ENCODE measurements around the gene SH3BGR.

The SH3BGR gene

DNA sequence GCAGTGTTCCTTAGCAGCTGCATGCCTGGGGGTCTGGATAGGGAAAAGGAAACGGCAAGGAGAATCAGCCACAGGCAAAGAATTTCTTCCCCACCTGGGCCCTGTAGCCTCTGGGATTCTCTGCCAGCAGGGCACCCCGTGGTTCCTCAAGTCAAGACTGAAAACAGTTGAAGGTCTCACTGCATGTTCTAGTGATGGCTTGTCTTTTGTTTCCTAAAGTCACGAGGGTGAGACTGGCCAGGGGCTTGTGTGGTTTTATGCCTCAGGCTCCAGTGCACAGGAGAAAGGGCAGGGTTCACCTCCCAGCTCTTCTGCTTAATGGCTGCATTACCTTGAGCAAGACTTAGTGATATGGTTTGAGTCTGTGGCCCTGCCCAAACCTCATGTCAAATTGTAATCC lies 107.7 kb downstream of the SH3BGR start:
- H2AFZ ChIP-seq (ENCODE audit: low read length), result no peak overlapping the region
- H3F3A ChIP-seq (ENCODE audit: low read depth), result no peaks in the 10 kb centered on the region
- H3K36me3 ChIP-seq (ENCODE audit: insufficient read depth, low read length), result no peaks in the 10 kb centered on the region
- TF ChIP-seq, protein P1, sequence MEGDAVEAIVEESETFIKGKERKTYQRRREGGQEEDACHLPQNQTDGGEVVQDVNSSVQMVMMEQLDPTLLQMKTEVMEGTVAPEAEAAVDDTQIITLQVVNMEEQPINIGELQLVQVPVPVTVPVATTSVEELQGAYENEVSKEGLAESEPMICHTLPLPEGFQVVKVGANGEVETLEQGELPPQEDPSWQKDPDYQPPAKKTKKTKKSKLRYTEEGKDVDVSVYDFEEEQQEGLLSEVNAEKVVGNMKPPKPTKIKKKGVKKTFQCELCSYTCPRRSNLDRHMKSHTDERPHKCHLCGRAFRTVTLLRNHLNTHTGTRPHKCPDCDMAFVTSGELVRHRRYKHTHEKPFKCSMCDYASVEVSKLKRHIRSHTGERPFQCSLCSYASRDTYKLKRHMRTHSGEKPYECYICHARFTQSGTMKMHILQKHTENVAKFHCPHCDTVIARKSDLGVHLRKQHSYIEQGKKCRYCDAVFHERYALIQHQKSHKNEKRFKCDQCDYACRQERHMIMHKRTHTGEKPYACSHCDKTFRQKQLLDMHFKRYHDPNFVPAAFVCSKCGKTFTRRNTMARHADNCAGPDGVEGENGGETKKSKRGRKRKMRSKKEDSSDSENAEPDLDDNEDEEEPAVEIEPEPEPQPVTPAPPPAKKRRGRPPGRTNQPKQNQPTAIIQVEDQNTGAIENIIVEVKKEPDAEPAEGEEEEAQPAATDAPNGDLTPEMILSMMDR (conservative IDR thresholded peaks at IDR 0.05; ENCODE audit: low read length), result no peak
- TF ChIP-seq EZH2phosphoT487 (IDR thresholded peaks at IDR 0.05; ENCODE audit: borderline replicate concordance), result no peak
- H3K9me3 ChIP-seq (ENCODE audit: insufficient read depth, low read depth, low read length), result no peaks in the 10 kb centered on the region; the same call in 1 of the 2 replicates
- no peak overlapping the region for H3K4me2 ChIP-seq (ENCODE audit: low read depth, low read length, poor library complexity, severe bottlenecking)
- H3K9me2 ChIP-seq (replicated peaks; ENCODE audit: low read depth, low read length), result no peaks in the 10 kb centered on the region
- H3K4me1 ChIP-seq (ENCODE audit: insufficient read depth, low read length, poor library complexity, severe bottlenecking), result no peaks in the 10 kb centered on the region
- H3K4me3 ChIP-seq (ENCODE audit: low read length, poor library complexity, severe bottlenecking), result no peak overlapping the region
- H3K79me2 ChIP-seq (ENCODE audit: insufficient read depth, low read length), result no peaks in the 10 kb centered on the region
- H3K9ac ChIP-seq (ENCODE audit: low read depth, low read length, poor library complexity, severe bottlenecking), result no peak overlapping the region
- no peaks in the 10 kb centered on the region for H4K20me1 ChIP-seq (ENCODE audit: insufficient read depth, low read length, poor library complexity, severe bottlenecking)
- H3K27me3 ChIP-seq (ENCODE audit: insufficient read depth, low read length, poor library complexity, severe bottlenecking), result no peaks in the 10 kb centered on the region

DNA sequence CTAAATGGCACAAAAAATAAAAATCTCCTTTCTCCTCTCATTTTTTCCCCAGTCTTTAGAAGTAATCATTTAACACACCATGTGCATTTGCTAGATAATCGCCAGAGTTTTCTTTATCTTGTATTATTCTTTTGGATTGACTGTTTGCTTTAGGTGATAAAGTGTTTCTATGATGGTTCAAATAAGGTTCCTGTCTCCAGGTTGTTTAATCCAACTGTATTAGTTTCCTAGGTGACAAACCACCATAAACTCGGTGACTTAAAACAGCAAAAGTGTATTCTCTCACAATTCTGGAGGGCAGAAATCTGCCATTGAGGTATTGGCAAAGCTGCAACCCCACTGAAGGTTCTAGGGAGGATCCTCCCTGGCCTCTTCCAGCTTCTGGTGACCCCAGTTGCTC lies 109.4 kb downstream of the SH3BGR start:
- TF ChIP-seq EZH2phosphoT487 (IDR thresholded peaks at IDR 0.05; ENCODE audit: borderline replicate concordance), result no peak
- TF ChIP-seq, protein P1 (conservative IDR thresholded peaks at IDR 0.05; ENCODE audit: low read length), result no peak
- Histone ChIP-seq H3K9ac (ENCODE audit: low read depth, low read length, poor library complexity, severe bottlenecking) (no peak overlapping the region), H3F3A (ENCODE audit: low read depth) (no peaks in the 10 kb centered on the region), H3K79me2 (ENCODE audit: insufficient read depth, low read length) (no peaks in the 10 kb centered on the region), H3K36me3 (ENCODE audit: insufficient read depth, low read length) (no peaks in the 10 kb centered on the region), H3K4me3 (ENCODE audit: low read length, poor library complexity, severe bottlenecking) (no peak overlapping the region), H2AFZ (ENCODE audit: low read length) (no peak overlapping the region), H3K4me2 (ENCODE audit: low read depth, low read length, poor library complexity, severe bottlenecking) (no peak overlapping the region), H3K4me1 (ENCODE audit: insufficient read depth, low read length, poor library complexity, severe bottlenecking) (no peaks in the 10 kb centered on the region), H3K27me3 (ENCODE audit: insufficient read depth, low read length, poor library complexity, severe bottlenecking) (no peaks in the 10 kb centered on the region), H3K9me3 (ENCODE audit: insufficient read depth, low read depth, low read length) (no peaks in the 10 kb centered on the region; the same call in 1 of the 2 replicates), H4K20me1 (ENCODE audit: insufficient read depth, low read length, poor library complexity, severe bottlenecking) (no peaks in the 10 kb centered on the region), H3K9me2 (replicated peaks; ENCODE audit: low read depth, low read length) (no peaks in the 10 kb centered on the region)

DNA sequence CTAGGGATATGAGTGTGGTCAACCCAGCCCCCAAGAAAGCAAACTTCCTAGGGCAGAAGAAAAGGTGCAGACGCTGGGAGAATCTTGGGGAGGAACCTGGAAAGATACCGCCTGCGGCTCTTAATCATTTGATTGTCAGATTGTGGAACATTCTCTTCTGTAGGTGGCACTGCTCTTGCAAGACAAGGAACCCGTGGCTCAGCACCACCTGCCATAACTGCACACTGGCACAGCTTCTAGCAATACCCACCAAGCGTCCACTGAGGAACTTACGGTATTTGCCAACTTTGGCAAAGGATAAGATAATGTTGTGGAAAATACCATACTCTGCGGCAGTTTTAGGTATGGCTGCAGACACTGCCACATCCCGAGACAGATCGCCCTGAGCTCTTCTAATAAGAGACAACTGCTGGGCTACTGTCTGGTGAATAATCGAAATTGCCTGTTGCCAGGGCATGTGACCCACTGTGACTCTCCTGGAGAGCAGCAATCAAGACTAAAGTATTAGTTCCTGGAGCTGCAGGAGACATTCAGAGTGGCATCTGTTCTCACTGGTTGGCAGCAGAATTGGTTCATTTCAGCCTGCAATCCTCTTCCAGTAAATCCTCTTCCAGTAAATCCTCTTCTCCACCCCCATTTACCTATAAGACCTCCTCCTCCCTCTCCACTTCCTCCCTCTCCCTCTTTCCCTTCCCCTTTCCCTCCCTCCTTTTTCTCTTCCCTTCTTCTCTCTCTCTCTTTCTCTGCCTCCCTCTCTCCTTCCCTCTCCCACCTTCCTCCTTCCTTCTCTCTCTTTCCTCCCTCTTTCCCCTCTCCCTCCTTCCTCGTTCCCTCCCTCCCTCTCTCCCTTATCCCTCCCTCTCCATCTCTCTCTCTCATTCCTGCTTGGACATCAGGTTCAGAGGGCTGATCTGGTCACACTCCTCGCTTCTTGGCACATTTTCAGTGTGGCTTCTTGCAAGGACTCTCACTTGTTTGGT lies 111.3 kb downstream of the SH3BGR start:
- TF ChIP-seq, protein P1 (conservative IDR thresholded peaks at IDR 0.05; ENCODE audit: low read length), result no peak
- TF ChIP-seq EZH2phosphoT487 (IDR thresholded peaks at IDR 0.05; ENCODE audit: borderline replicate concordance), result no peak
- Histone ChIP-seq H4K20me1 (ENCODE audit: insufficient read depth, low read length, poor library complexity, severe bottlenecking) (no peaks in the 10 kb centered on the region), H3K4me2 (ENCODE audit: low read depth, low read length, poor library complexity, severe bottlenecking) (no peak overlapping the region), H3K4me1 (ENCODE audit: insufficient read depth, low read length, poor library complexity, severe bottlenecking) (no peaks in the 10 kb centered on the region), H3K36me3 (ENCODE audit: insufficient read depth, low read length) (no peaks in the 10 kb centered on the region), H3K9ac (ENCODE audit: low read depth, low read length, poor library complexity, severe bottlenecking) (no peak overlapping the region), H3K79me2 (ENCODE audit: insufficient read depth, low read length) (no peaks in the 10 kb centered on the region), H3K4me3 (ENCODE audit: low read length, poor library complexity, severe bottlenecking) (no peak overlapping the region), H3K27me3 (ENCODE audit: insufficient read depth, low read length, poor library complexity, severe bottlenecking) (no peaks in the 10 kb centered on the region), H3K9me2 (replicated peaks; ENCODE audit: low read depth, low read length) (no peaks in the 10 kb centered on the region), H3F3A (ENCODE audit: low read depth) (no peaks in the 10 kb centered on the region), H2AFZ (ENCODE audit: low read length) (no peak overlapping the region), H3K9me3 (ENCODE audit: insufficient read depth, low read depth, low read length) (no peaks in the 10 kb centered on the region; the same call in 1 of the 2 replicates)
